ENCODE results near the gene TMEM44. TPM values are rescaled to one million over a fixed set of nuclear protein-coding genes. Genes with fewer than 3 reads are reported as not detected.

TMEM44 gene
- total RNA-seq, 3 donors from 2014 or later (not counting 1 experiment from before 2014, with no cell fraction given) = 2.1 to 3.0 (median 2.8) TPM

DNA sequence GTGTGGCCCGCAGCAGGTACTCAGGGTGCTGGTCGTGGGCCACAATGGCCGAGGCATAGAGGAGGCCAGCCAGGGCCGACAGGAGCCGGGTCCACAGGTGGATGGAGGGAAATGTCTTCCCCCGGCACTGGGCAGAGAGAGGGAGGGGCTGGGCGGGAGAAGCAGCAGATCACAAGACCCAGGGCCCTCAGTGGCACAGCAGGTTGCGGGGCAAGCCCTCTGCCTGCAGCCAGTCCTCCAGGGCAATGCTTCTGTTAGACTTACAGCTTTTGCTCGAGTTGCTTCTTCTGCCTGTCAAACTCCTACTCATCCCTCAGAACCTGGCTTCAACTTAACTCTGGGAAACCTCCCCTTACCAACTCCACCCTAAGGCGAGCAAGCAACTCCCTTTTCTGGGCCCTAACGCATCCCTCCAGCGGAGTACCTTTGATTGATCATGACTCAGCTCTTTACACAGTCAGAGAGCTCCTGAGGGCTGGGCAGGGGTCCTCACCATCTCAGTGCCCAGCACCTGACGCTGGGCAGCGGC lies 16.0 kb downstream of the TMEM44 start:
- intact Hi-C loops (cut with micrococcal nuclease) = no loop called here
- no peaks in the 10 kb centered on the region for H3K36me3 ChIP-seq (ENCODE audit: control insufficient read depth, insufficient read depth, low read length)
- H3K27ac Mint-ChIP-seq = no peak overlapping the region
- WGBS (ENCODE audit: insufficient coverage) = 91% methylated on average over 14 of the region's 14 CpGs
- H3K36me3 Mint-ChIP-seq = no peaks in the 10 kb centered on the region
- no peaks in the 10 kb centered on the region for H3K27me3 ChIP-seq (ENCODE audit: control insufficient read depth, insufficient read depth, low read length)
- no peak overlapping the region for H3K27ac ChIP-seq (ENCODE audit: low read length)
- no peaks in the 10 kb centered on the region for H3K4me1 Mint-ChIP-seq
- H3K27me3 Mint-ChIP-seq (ENCODE audit: low read depth in 2 of 2) = no peaks in the 10 kb centered on the region
- H3K9me3 Mint-ChIP-seq = no peaks in the 10 kb centered on the region
- H3K9me3 ChIP-seq (ENCODE audit: control insufficient read depth, insufficient read depth, low read length) = no peaks in the 10 kb centered on the region
- H3K4me3 ChIP-seq (ENCODE audit: low read length) = no peak overlapping the region
- no peak overlapping the region for H3K4me3 Mint-ChIP-seq
- DNase-seq (no peak), ATAC-seq (no peak)
- no peak for TF ChIP-seq CTCF (IDR thresholded peaks at IDR 0.05)
- no peaks in the 10 kb centered on the region for H3K4me1 ChIP-seq (ENCODE audit: control insufficient read depth, insufficient read depth, low read length)

DNA sequence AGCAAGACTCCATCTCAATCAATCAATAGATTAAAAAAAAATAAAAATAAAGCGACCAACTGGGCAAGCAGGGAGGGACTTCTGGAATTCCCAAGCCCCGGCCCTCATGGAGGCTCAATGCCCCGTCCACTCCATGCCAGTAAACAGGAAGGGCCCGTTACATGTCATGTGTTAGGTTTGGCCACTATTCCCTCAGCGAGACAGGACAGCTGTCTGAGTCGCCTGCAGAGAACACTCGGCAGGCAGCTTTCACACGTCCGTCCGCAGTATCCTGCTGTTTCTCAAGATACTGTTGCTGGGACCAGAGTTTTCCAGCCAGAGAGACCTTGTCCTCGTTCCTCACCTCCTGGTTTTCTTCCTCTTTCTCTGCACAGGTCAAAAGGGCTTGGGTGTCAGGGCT lies 18.0 kb downstream of the TMEM44 start:
- Mint-ChIP-seq H3K4me3 (no peak overlapping the region), H3K9me3 (no peaks in the 10 kb centered on the region), H3K27me3 (ENCODE audit: low read depth in 2 of 2) (no peaks in the 10 kb centered on the region), H3K27ac (no peak overlapping the region), H3K36me3 (no peaks in the 10 kb centered on the region), H3K4me1 (no peaks in the 10 kb centered on the region)
- 92% methylated on average over 11 of the region's 11 CpGs for WGBS (ENCODE audit: insufficient coverage)
- DNase-seq = no peak
- Histone ChIP-seq H3K4me3 (ENCODE audit: low read length) (no peak overlapping the region), H3K9me3 (ENCODE audit: control insufficient read depth, insufficient read depth, low read length) (no peaks in the 10 kb centered on the region), H3K27me3 (ENCODE audit: control insufficient read depth, insufficient read depth, low read length) (no peaks in the 10 kb centered on the region), H3K27ac (ENCODE audit: low read length) (no peak overlapping the region), H3K4me1 (ENCODE audit: control insufficient read depth, insufficient read depth, low read length) (no peaks in the 10 kb centered on the region), H3K36me3 (ENCODE audit: control insufficient read depth, insufficient read depth, low read length) (no peaks in the 10 kb centered on the region)
- no peak for TF ChIP-seq CTCF (IDR thresholded peaks at IDR 0.05)
- no peak for ATAC-seq
- intact Hi-C loops (cut with micrococcal nuclease) = no loop called here

DNA sequence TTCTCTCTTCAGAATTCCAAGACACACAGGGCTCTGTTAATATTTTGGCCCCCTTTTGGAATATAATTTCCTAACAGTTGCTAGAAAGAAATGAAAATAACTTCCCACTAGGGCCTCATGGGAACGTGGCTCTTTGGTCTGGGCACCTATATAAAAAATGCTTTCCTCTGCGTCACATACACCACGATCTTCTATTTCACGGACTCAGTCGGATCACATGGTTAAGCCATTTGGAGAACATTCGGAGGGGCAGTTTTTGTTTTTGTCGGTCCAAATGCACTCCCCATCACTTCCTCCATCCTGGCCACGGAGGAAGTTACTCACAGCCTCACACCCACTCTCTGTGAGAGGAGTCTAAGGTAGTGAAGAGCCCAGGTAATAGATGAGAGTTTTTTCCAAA lies 21.0 kb downstream of the TMEM44 start:
- 71% methylated on average over 7 of the region's 8 CpGs for WGBS (ENCODE audit: insufficient coverage)
- Histone ChIP-seq H3K27ac (ENCODE audit: low read length) (no peak overlapping the region), H3K9me3 (ENCODE audit: control insufficient read depth, insufficient read depth, low read length) (no peaks in the 10 kb centered on the region), H3K27me3 (ENCODE audit: control insufficient read depth, insufficient read depth, low read length) (no peaks in the 10 kb centered on the region), H3K4me3 (ENCODE audit: low read length) (no peak overlapping the region), H3K36me3 (ENCODE audit: control insufficient read depth, insufficient read depth, low read length) (no peaks in the 10 kb centered on the region), H3K4me1 (ENCODE audit: control insufficient read depth, insufficient read depth, low read length) (no peaks in the 10 kb centered on the region)
- no peak overlapping the region for H3K4me3 Mint-ChIP-seq
- H3K9me3 Mint-ChIP-seq = no peaks in the 10 kb centered on the region
- intact Hi-C loops (cut with micrococcal nuclease) = no loop called here
- no peak for ATAC-seq
- no peaks in the 10 kb centered on the region for H3K36me3 Mint-ChIP-seq
- no peak for TF ChIP-seq CTCF (IDR thresholded peaks at IDR 0.05)
- H3K27ac Mint-ChIP-seq = no peak overlapping the region
- no peak for DNase-seq
- no peaks in the 10 kb centered on the region for H3K4me1 Mint-ChIP-seq
- no peaks in the 10 kb centered on the region for H3K27me3 Mint-ChIP-seq (ENCODE audit: low read depth in 2 of 2)

- Histone ChIP-seq H3K9me3 (ENCODE audit: control insufficient read depth, insufficient read depth, low read length) (no peaks in the 10 kb centered on the region), H3K4me3 (ENCODE audit: low read length) (no peak overlapping the region), H3K27ac (ENCODE audit: low read length) (no peak overlapping the region), H3K4me1 (ENCODE audit: control insufficient read depth, insufficient read depth, low read length) (no peaks in the 10 kb centered on the region), H3K36me3 (ENCODE audit: control insufficient read depth, insufficient read depth, low read length) (no peaks in the 10 kb centered on the region), H3K27me3 (ENCODE audit: control insufficient read depth, insufficient read depth, low read length) (no peaks in the 10 kb centered on the region)
- intact Hi-C loops (cut with micrococcal nuclease) = no loop called here
- WGBS (ENCODE audit: insufficient coverage) = 94% methylated on average over 3 of the region's 3 CpGs
- DNase-seq (no peak), ATAC-seq (no peak)
- Mint-ChIP-seq H3K27me3 (ENCODE audit: low read depth in 2 of 2) (no peaks in the 10 kb centered on the region), H3K9me3 (no peaks in the 10 kb centered on the region), H3K27ac (no peak overlapping the region), H3K36me3 (no peaks in the 10 kb centered on the region), H3K4me3 (no peak overlapping the region), H3K4me1 (no peaks in the 10 kb centered on the region)
- TF ChIP-seq CTCF (IDR thresholded peaks at IDR 0.05) = no peak
These were observed 22.5 kb downstream of the TMEM44 start for GRCh38 chr3:194610689-194611088.
